Measurements from ENCODE around the gene IRAK2.

The IRAK2 gene

GRCh38 chr3:10228248-10228950, 63.7 kb downstream of the IRAK2 start:
- DNase-seq, result no peak

- no peak for DNase-seq
Observed at GRCh38 chr3:10229576-10229975, 64.9 kb downstream of the IRAK2 start.

GRCh38 chr3:10232137-10232536, 67.4 kb downstream of the IRAK2 start:
- no peak for DNase-seq

- DNase-seq, result no peak
Observed at GRCh38 chr3:10233988-10234387, 69.3 kb downstream of the IRAK2 start.

GRCh38 chr3:10234526-10235230, 70.0 kb downstream of the IRAK2 start:
- DNase-seq, result no peak

GRCh38 chr3:10235551-10235950, 70.8 kb downstream of the IRAK2 start:
- DNase-seq, result no peak

GRCh38 chr3:10238345-10239183, 73.8 kb downstream of the IRAK2 start:
- DNase-seq, result no peak

- no peak for DNase-seq
Observed at GRCh38 chr3:10240799-10241198, 76.1 kb downstream of the IRAK2 start.

GRCh38 chr3:10242182-10243065, 77.7 kb downstream of the IRAK2 start:
- DNase-seq, result no peak

GRCh38 chr3:10244009-10244408, 79.3 kb downstream of the IRAK2 start:
- no peak for DNase-seq

GRCh38 chr3:10245081-10245712, 80.5 kb downstream of the IRAK2 start:
- no peak for DNase-seq

GRCh38 chr3:10247679-10248183, 83.0 kb downstream of the IRAK2 start:
- no peak for DNase-seq

GRCh38 chr3:10248184-10248983, 83.7 kb downstream of the IRAK2 start, which contains the start of gene TATDN2:
TSS of gene TATDN2 (plus strand) at chr3:10248459. CDS start at chr3:10249201, 742 bp downstream.
- DNase-seq, result peak; percentile 79

- DNase-seq, result no peak
Observed at GRCh38 chr3:10248984-10249748, 84.4 kb downstream of the IRAK2 start.

GRCh38 chr3:10249833-10250232, 85.1 kb downstream of the IRAK2 start:
- DNase-seq, result no peak

GRCh38 chr3:10251006-10251405, 86.3 kb downstream of the IRAK2 start:
- DNase-seq, result no peak

- DNase-seq, result no peak
Observed at GRCh38 chr3:10253731-10254130, 89.0 kb downstream of the IRAK2 start.

- DNase-seq, result no peak
Observed at GRCh38 chr3:10255835-10256234, 91.1 kb downstream of the IRAK2 start.

GRCh38 chr3:10259036-10259435, 94.3 kb downstream of the IRAK2 start:
- no peak for DNase-seq

- no peak for DNase-seq
Observed at GRCh38 chr3:10259798-10260197, 95.1 kb downstream of the IRAK2 start.

Data from NCI-H1417 treated with DMSO at 0.1 percent for 48 hours (cell line).